Measurements from ENCODE around the gene ARSG. TPM values are rescaled to one million over a fixed set of nuclear protein-coding genes. Genes with fewer than 3 reads are reported as not detected.
"Not testable (repeated sequence)": the region's sequence is repeated elsewhere in the genome, so short reads cannot be mapped to it uniquely, and the experiment has no call there.

The ARSG gene
- total RNA-seq, 1 experiment from 2014 or later, result 31.7 TPM

- no peak for DNase-seq (ENCODE audit: low read depth, low spot score)
- in situ Hi-C loops (cut with HindIII; ENCODE audit: low pct_unique_long_range_greater_than_20kb, low sequenced_read_pairs), result no loop called here
Observed at GRCh38 chr17:68296217-68297191, 5.2 kb downstream of the ARSG start.

GRCh38 chr17:68297195-68297594 lies 5.9 kb downstream of the ARSG start:
- DNase-seq (ENCODE audit: low read depth, low spot score), result no peak
- in situ Hi-C loops (cut with HindIII; ENCODE audit: low pct_unique_long_range_greater_than_20kb, low sequenced_read_pairs), result no loop called here

GRCh38 chr17:68298601-68299000 lies 7.3 kb downstream of the ARSG start:
- DNase-seq (ENCODE audit: low read depth, low spot score), result no peak
- in situ Hi-C loops (cut with HindIII; ENCODE audit: low pct_unique_long_range_greater_than_20kb, low sequenced_read_pairs), result no loop called here

GRCh38 chr17:68299817-68300216 lies 8.5 kb downstream of the ARSG start:
- DNase-seq (ENCODE audit: low read depth, low spot score), result no peak
- in situ Hi-C loops (cut with HindIII; ENCODE audit: low pct_unique_long_range_greater_than_20kb, low sequenced_read_pairs), result no loop called here

- in situ Hi-C loops (cut with HindIII; ENCODE audit: low pct_unique_long_range_greater_than_20kb, low sequenced_read_pairs), result no loop called here
- DNase-seq (ENCODE audit: low read depth, low spot score), result no peak
Observed at GRCh38 chr17:68301438-68301959, 10.2 kb downstream of the ARSG start.

GRCh38 chr17:68302066-68302564 lies 10.8 kb downstream of the ARSG start:
- in situ Hi-C loops (cut with HindIII; ENCODE audit: low pct_unique_long_range_greater_than_20kb, low sequenced_read_pairs), result no loop called here

GRCh38 chr17:68302666-68303065 lies 11.4 kb downstream of the ARSG start:
- in situ Hi-C loops (cut with HindIII; ENCODE audit: low pct_unique_long_range_greater_than_20kb, low sequenced_read_pairs), result no loop called here
- no peak for DNase-seq (ENCODE audit: low read depth, low spot score)

More at GRCh38 chr17:68302066-68302564, 10.8 kb downstream of the ARSG start:
- DNase-seq (ENCODE audit: low read depth, low spot score), result no peak

GRCh38 chr17:68304706-68305105 lies 13.4 kb downstream of the ARSG start:
- in situ Hi-C loops (cut with HindIII; ENCODE audit: low pct_unique_long_range_greater_than_20kb, low sequenced_read_pairs), result no loop called here
- no peak for DNase-seq (ENCODE audit: low read depth, low spot score)

GRCh38 chr17:68305142-68305541 lies 13.8 kb downstream of the ARSG start:
- in situ Hi-C loops (cut with HindIII; ENCODE audit: low pct_unique_long_range_greater_than_20kb, low sequenced_read_pairs), result no loop called here
- no peak for DNase-seq (ENCODE audit: low read depth, low spot score)

GRCh38 chr17:68306819-68307218 lies 15.5 kb downstream of the ARSG start:
- in situ Hi-C loops (cut with HindIII; ENCODE audit: low pct_unique_long_range_greater_than_20kb, low sequenced_read_pairs), result no loop called here
- no peak for DNase-seq (ENCODE audit: low read depth, low spot score)

- in situ Hi-C loops (cut with HindIII; ENCODE audit: low pct_unique_long_range_greater_than_20kb, low sequenced_read_pairs), result no loop called here
- DNase-seq (ENCODE audit: low read depth, low spot score), result no peak
Observed at GRCh38 chr17:68307443-68307842, 16.1 kb downstream of the ARSG start.

GRCh38 chr17:68308486-68308885 lies 17.2 kb downstream of the ARSG start:
- in situ Hi-C loops (cut with HindIII; ENCODE audit: low pct_unique_long_range_greater_than_20kb, low sequenced_read_pairs); DNase-seq (ENCODE audit: low read depth, low spot score): not testable (repeated sequence)

GRCh38 chr17:68309066-68309670 lies 17.9 kb downstream of the ARSG start:
- in situ Hi-C loops (cut with HindIII; ENCODE audit: low pct_unique_long_range_greater_than_20kb, low sequenced_read_pairs); DNase-seq (ENCODE audit: low read depth, low spot score): not testable (repeated sequence)

GRCh38 chr17:68310152-68310551 lies 18.9 kb downstream of the ARSG start:
- no peak for DNase-seq (ENCODE audit: low read depth, low spot score)
- in situ Hi-C loops (cut with HindIII; ENCODE audit: low pct_unique_long_range_greater_than_20kb, low sequenced_read_pairs), result no loop called here

- no peak for DNase-seq (ENCODE audit: low read depth, low spot score)
Observed at GRCh38 chr17:68314916-68315535, 23.7 kb downstream of the ARSG start.

GRCh38 chr17:68315930-68316329 lies 24.6 kb downstream of the ARSG start:
- in situ Hi-C loops (cut with HindIII; ENCODE audit: low pct_unique_long_range_greater_than_20kb, low sequenced_read_pairs), result no loop called here
- no peak for DNase-seq (ENCODE audit: low read depth, low spot score)

More at GRCh38 chr17:68314916-68315535, 23.7 kb downstream of the ARSG start:
- in situ Hi-C loops (cut with HindIII; ENCODE audit: low pct_unique_long_range_greater_than_20kb, low sequenced_read_pairs), result no loop called here

GRCh38 chr17:68317458-68317857 lies 26.2 kb downstream of the ARSG start:
- in situ Hi-C loops (cut with HindIII; ENCODE audit: low pct_unique_long_range_greater_than_20kb, low sequenced_read_pairs), result no loop called here
- no peak for DNase-seq (ENCODE audit: low read depth, low spot score)

All from SK-MEL-5 (cell line).